NCI-H510A treated with DMSO at 0.1 percent for 48 hours (cell line): Measurements from ENCODE around the gene SNRPD3.

Experiments
- DNase-seq: peaks from one replicate; lab custom pipeline; 2025; lab: John Stamatoyannopoulos, UW

SNRPD3 gene

GRCh38 chr22:24567668-24568067 is 11.9 kb downstream of the SNRPD3 start:
- no peak for DNase-seq

GRCh38 chr22:24571266-24571665 is 15.5 kb downstream of the SNRPD3 start:
- DNase-seq: no peak

- no peak for DNase-seq
Measured at GRCh38 chr22:24576778-24577177, 21.0 kb downstream of the SNRPD3 start.

GRCh38 chr22:24578355-24579257 is 22.8 kb downstream of the SNRPD3 start:
- DNase-seq: no peak

GRCh38 chr22:24579258-24579601 is 23.4 kb downstream of the SNRPD3 start:
- no peak for DNase-seq

GRCh38 chr22:24580276-24580675 is 24.5 kb downstream of the SNRPD3 start:
- DNase-seq: no peak

- DNase-seq: no peak
Measured at GRCh38 chr22:24582056-24582814, 26.4 kb downstream of the SNRPD3 start.

GRCh38 chr22:24583221-24584165 is 27.7 kb downstream of the SNRPD3 start:
- peak; percentile 70 for DNase-seq

GRCh38 chr22:24584166-24584790 is 28.5 kb downstream of the SNRPD3 start:
- DNase-seq: no peak

GRCh38 chr22:24584871-24585411 is 29.1 kb downstream of the SNRPD3 start:
- DNase-seq: no peak

GRCh38 chr22:24585461-24585860 is 29.7 kb downstream of the SNRPD3 start:
- DNase-seq: no peak

GRCh38 chr22:24585927-24586546 is 30.2 kb downstream of the SNRPD3 start:
- DNase-seq: no peak

- no peak for DNase-seq
Measured at GRCh38 chr22:24587251-24587650, 31.5 kb downstream of the SNRPD3 start.

GRCh38 chr22:24587948-24588347 is 32.1 kb downstream of the SNRPD3 start:
- no peak for DNase-seq

GRCh38 chr22:24588381-24588756 is 32.6 kb downstream of the SNRPD3 start:
- no peak for DNase-seq

GRCh38 chr22:24588757-24589481 is 33.1 kb downstream of the SNRPD3 start:
- DNase-seq: no peak

- DNase-seq: no peak
Measured at GRCh38 chr22:24589518-24590030, 33.8 kb downstream of the SNRPD3 start.

GRCh38 chr22:24590596-24591173 is 34.9 kb downstream of the SNRPD3 start:
- DNase-seq: no peak

- DNase-seq: no peak
Measured at GRCh38 chr22:24591286-24591830, 35.6 kb downstream of the SNRPD3 start.
